Measurements from ENCODE around the gene SLC39A8. TPM values are rescaled to one million over a fixed set of nuclear protein-coding genes. Genes with fewer than 3 reads are reported as not detected.

SLC39A8 gene
- polyA plus RNA-seq, 3 donors: 1.8 to 7.8 (median 6.1) TPM

DNA sequence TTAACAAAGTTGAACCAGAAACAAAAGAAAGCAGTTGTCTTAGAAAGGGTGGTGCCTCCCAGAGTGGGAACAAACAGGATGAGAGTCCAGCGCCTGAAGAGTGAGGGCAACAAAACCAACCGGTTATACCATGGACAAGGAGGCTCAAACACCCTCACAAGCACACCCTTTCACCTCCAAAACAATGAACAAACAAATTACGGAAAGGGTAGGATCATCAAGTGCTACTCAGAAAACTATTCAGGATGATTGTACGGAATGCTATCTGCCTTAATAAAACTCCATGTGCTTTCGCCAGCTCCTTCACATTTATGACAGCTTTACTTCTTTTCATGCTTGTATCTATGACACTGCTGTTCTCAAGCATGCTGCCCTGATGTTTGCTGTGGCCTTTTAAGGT, 26.8 kb downstream of the SLC39A8 start:
- no peak overlapping the region for H3K4me3 Mint-ChIP-seq
- no peaks in the 10 kb centered on the region for H3K4me1 ChIP-seq (ENCODE audit: control insufficient read depth in 1 of 2, insufficient read depth in 2 of 2, low read length in 2 of 2)
- H3K36me3 Mint-ChIP-seq: peaks cover 7 to 9% of the 10 kb centered on the region in 2 donors
- no peaks in the 10 kb centered on the region for H3K9me3 ChIP-seq (replicated peaks in 1 of 2; ENCODE audit: control insufficient read depth in 1 of 2, insufficient read depth in 1 of 2, low read length in 2 of 2)
- no peaks in the 10 kb centered on the region for H3K79me2 ChIP-seq (ENCODE audit: insufficient read depth, low read length)
- DNase-seq: no peak
- no peaks in the 10 kb centered on the region for H3K36me3 ChIP-seq (replicated peaks in 1 of 2; ENCODE audit: control insufficient read depth in 1 of 2, insufficient read depth in 2 of 2, low read length in 2 of 2)
- peaks cover 8% of the 10 kb centered on the region for H3K4me1 Mint-ChIP-seq
- WGBS (ENCODE audit: insufficient coverage): 92% methylated on average over 4 of the region's 5 CpGs
- intact Hi-C loops (cut with micrococcal nuclease): no loop called here
- H3K27me3 ChIP-seq (ENCODE audit: control insufficient read depth in 2 of 2, insufficient read depth in 2 of 2, low read length in 2 of 2): no peaks in the 10 kb centered on the region
- peaks cover 0 to 1% (median 0%) of the 10 kb centered on the region in 3 donors for H3K27me3 Mint-ChIP-seq (ENCODE audit: low read depth in 3 of 3)
- H3K9me3 Mint-ChIP-seq: no peaks in the 10 kb centered on the region
- H3K27ac Mint-ChIP-seq: no peak overlapping the region
- no peak overlapping the region for H3K27ac ChIP-seq (ENCODE audit: low read depth in 1 of 2, low read length in 2 of 2)
- no peak overlapping the region for H2AFZ ChIP-seq (ENCODE audit: insufficient read depth, low read depth, low read length, poor library complexity, severe bottlenecking)
- no peak overlapping the region for H3K4me3 ChIP-seq (replicated peaks in 1 of 3; ENCODE audit: low read depth in 2 of 3, low read length in 3 of 3)
- no peak overlapping the region for H3K4me2 ChIP-seq (replicated peaks; ENCODE audit: extremely low read depth, low read length, poor library complexity, severe bottlenecking)
- TF ChIP-seq, protein P1, sequence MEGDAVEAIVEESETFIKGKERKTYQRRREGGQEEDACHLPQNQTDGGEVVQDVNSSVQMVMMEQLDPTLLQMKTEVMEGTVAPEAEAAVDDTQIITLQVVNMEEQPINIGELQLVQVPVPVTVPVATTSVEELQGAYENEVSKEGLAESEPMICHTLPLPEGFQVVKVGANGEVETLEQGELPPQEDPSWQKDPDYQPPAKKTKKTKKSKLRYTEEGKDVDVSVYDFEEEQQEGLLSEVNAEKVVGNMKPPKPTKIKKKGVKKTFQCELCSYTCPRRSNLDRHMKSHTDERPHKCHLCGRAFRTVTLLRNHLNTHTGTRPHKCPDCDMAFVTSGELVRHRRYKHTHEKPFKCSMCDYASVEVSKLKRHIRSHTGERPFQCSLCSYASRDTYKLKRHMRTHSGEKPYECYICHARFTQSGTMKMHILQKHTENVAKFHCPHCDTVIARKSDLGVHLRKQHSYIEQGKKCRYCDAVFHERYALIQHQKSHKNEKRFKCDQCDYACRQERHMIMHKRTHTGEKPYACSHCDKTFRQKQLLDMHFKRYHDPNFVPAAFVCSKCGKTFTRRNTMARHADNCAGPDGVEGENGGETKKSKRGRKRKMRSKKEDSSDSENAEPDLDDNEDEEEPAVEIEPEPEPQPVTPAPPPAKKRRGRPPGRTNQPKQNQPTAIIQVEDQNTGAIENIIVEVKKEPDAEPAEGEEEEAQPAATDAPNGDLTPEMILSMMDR (IDR thresholded peaks at IDR 0.05): no peak
- H3K9ac ChIP-seq (ENCODE audit: insufficient read depth, low read length, poor library complexity, severe bottlenecking): no peak overlapping the region
- no peaks in the 10 kb centered on the region for H4K20me1 ChIP-seq (ENCODE audit: insufficient read depth, low read length)

DNA sequence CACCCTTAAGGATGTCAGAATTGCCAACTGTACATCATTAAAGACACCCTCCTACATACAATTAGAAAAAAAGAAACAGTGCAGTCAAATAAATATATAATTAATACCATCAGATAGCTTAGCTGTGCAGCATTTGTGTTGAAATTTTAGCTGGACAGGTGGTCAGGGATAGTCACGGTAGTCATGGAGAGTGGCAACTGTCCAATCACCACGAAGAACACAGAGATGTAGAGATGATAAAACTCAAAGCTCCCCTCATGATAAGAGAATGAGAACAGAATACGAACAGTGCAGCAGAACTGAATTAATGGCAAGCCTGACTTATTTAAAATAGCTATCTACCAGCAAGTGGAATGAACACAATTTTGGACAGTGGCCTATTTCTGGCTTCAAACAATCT, 27.2 kb downstream of the SLC39A8 start:
- TF ChIP-seq, protein P1 (IDR thresholded peaks at IDR 0.05): no peak
- Mint-ChIP-seq H3K27ac (no peak overlapping the region), H3K4me1 (peaks cover 8% of the 10 kb centered on the region), H3K36me3 (peaks cover 7 to 10% of the 10 kb centered on the region in 2 donors), H3K27me3 (ENCODE audit: low read depth in 3 of 3) (peaks cover 0 to 1% (median 0%) of the 10 kb centered on the region in 3 donors), H3K4me3 (no peak overlapping the region), H3K9me3 (no peaks in the 10 kb centered on the region)
- DNase-seq: no peak
- Histone ChIP-seq H3K9ac (ENCODE audit: insufficient read depth, low read length, poor library complexity, severe bottlenecking) (no peak overlapping the region), H3K79me2 (ENCODE audit: insufficient read depth, low read length) (no peaks in the 10 kb centered on the region), H2AFZ (ENCODE audit: insufficient read depth, low read depth, low read length, poor library complexity, severe bottlenecking) (no peak overlapping the region), H3K36me3 (replicated peaks in 1 of 2; ENCODE audit: control insufficient read depth in 1 of 2, insufficient read depth in 2 of 2, low read length in 2 of 2) (no peaks in the 10 kb centered on the region), H3K27me3 (ENCODE audit: control insufficient read depth in 2 of 2, insufficient read depth in 2 of 2, low read length in 2 of 2) (no peaks in the 10 kb centered on the region), H3K9me3 (replicated peaks in 1 of 2; ENCODE audit: control insufficient read depth in 1 of 2, insufficient read depth in 1 of 2, low read length in 2 of 2) (no peaks in the 10 kb centered on the region), H3K4me2 (replicated peaks; ENCODE audit: extremely low read depth, low read length, poor library complexity, severe bottlenecking) (no peak overlapping the region), H3K4me3 (replicated peaks in 1 of 3; ENCODE audit: low read depth in 2 of 3, low read length in 3 of 3) (no peak overlapping the region), H3K27ac (ENCODE audit: low read depth in 1 of 2, low read length in 2 of 2) (no peak overlapping the region), H3K4me1 (ENCODE audit: control insufficient read depth in 1 of 2, insufficient read depth in 2 of 2, low read length in 2 of 2) (no peaks in the 10 kb centered on the region), H4K20me1 (ENCODE audit: insufficient read depth, low read length) (no peaks in the 10 kb centered on the region)
- intact Hi-C loops (cut with micrococcal nuclease): no loop called here
- WGBS (ENCODE audit: insufficient coverage): 100% methylated on average over 1 of the region's 3 CpGs

All from CD14-positive monocyte (primary cell).